HG03575 (cell line): ENCODE results near the gene COL27A1.
"Not testable (repeated sequence)": the region's sequence is repeated elsewhere in the genome, so short reads cannot be mapped to it uniquely, and the experiment has no call there.

Experiments
- ATAC-seq: cut with Tn5 transposase; IDR thresholded peaks from one replicate; pipeline ENCODE4 v1.9.1; 2021; ENCODE audit not compliant: unreplicated experiment, insufficient number of reproducible peaks, low FRiP score; ENCODE audit errors: extremely low read depth

COL27A1 gene

GRCh38 chr9:114321759-114322158 is 166.4 kb downstream of the COL27A1 start:
- ATAC-seq = no peak

- not testable (repeated sequence) for ATAC-seq
Measured at GRCh38 chr9:114322160-114322818, 167.0 kb downstream of the COL27A1 start.

GRCh38 chr9:114322831-114323531 is 167.6 kb downstream of the COL27A1 start, which contains the start of gene ORM1:
TSS of gene ORM1 (plus strand) at chr9:114323098. CDS start at chr9:114323134, 36 bp downstream.
- not testable (repeated sequence) for ATAC-seq

GRCh38 chr9:114323849-114324248 is 168.5 kb downstream of the COL27A1 start:
- ATAC-seq = not testable (repeated sequence)

GRCh38 chr9:114324492-114324891 is 169.2 kb downstream of the COL27A1 start:
- no peak for ATAC-seq

GRCh38 chr9:114324965-114325364 is 169.6 kb downstream of the COL27A1 start:
- not testable (repeated sequence) for ATAC-seq

- ATAC-seq = not testable (repeated sequence)
Measured at GRCh38 chr9:114325684-114326254, 170.4 kb downstream of the COL27A1 start.

- no peak for ATAC-seq
Measured at GRCh38 chr9:114327749-114328148, 172.4 kb downstream of the COL27A1 start.

GRCh38 chr9:114328357-114328820 is 173.1 kb downstream of the COL27A1 start:
- ATAC-seq = not testable (repeated sequence)

GRCh38 chr9:114328937-114329624 is 173.7 kb downstream of the COL27A1 start:
- not testable (repeated sequence) for ATAC-seq

- not testable (repeated sequence) for ATAC-seq
Measured at GRCh38 chr9:114329625-114330022, 174.3 kb downstream of the COL27A1 start, which contains the start of gene ORM2. TSS of gene ORM2 (plus strand) at chr9:114329869. CDS start at chr9:114329905, 36 bp downstream.

- no peak for ATAC-seq
Measured at GRCh38 chr9:114330636-114331035, 175.3 kb downstream of the COL27A1 start.

- ATAC-seq = not testable (repeated sequence)
Measured at GRCh38 chr9:114331229-114332195, 176.2 kb downstream of the COL27A1 start.

- ATAC-seq = not testable (repeated sequence)
Measured at GRCh38 chr9:114332474-114333040, 177.2 kb downstream of the COL27A1 start.

- not testable (repeated sequence) for ATAC-seq
Measured at GRCh38 chr9:114333718-114334117, 178.4 kb downstream of the COL27A1 start.

- ATAC-seq = no peak
Measured at GRCh38 chr9:114334490-114334889, 179.2 kb downstream of the COL27A1 start.

- no peak for ATAC-seq
Measured at GRCh38 chr9:114335745-114336144, 180.4 kb downstream of the COL27A1 start.

- ATAC-seq = no peak
Measured at GRCh38 chr9:114336157-114336556, 180.8 kb downstream of the COL27A1 start.
